Cortex of kidney (tissue), 1 donor: ENCODE data around the gene PRM2.
"Not testable (repeated sequence)": the region's sequence is repeated elsewhere in the genome, so short reads cannot be mapped to it uniquely, and the experiment has no call there.

Experiments
- DNase-seq: peaks from one replicate; lab custom pipeline; 2025; lab: John Stamatoyannopoulos, UW

Gene PRM2

DNA sequence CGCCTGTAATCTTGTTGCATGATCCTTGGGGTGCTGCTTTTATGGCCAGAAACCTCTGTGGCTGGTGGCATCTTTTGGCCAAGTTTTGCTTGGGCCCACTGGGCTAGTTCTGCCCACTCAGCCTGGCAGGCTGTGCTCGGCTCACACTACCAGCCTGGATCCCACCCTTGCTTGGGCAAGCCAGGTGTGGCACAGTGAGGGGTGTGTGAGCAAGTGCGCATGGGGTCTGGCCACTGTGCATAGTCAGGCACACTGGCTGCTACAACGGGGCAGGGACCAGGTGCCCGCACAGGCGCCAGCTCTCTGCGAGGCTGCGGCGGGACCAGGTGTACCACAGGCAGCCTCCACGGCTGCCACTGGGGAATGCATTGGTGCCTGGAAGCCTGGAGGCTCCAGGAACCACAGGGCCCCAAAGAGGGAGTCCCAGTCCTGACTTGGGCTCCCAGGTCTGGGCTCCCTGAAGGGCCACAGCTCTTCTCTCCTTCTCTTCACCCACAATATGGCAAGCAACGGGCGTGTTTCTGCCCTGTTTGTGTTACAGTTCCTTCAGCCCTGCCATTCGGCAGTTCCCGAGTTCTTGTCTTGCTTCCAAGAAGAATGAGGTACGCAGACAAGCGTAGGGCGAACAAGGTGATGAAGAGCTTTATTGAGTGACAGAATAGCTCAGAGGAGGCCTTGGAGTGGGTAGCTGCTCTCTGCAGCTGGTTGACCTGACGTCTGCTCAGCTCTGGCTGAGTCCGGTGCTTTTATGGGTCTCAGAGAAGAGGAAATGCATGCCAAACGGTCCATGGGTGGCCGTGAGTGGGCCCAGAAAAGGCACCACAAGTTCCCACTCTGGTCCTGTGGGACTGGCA, 31.6 kb upstream of the PRM2 start:
- no peak for DNase-seq

DNA sequence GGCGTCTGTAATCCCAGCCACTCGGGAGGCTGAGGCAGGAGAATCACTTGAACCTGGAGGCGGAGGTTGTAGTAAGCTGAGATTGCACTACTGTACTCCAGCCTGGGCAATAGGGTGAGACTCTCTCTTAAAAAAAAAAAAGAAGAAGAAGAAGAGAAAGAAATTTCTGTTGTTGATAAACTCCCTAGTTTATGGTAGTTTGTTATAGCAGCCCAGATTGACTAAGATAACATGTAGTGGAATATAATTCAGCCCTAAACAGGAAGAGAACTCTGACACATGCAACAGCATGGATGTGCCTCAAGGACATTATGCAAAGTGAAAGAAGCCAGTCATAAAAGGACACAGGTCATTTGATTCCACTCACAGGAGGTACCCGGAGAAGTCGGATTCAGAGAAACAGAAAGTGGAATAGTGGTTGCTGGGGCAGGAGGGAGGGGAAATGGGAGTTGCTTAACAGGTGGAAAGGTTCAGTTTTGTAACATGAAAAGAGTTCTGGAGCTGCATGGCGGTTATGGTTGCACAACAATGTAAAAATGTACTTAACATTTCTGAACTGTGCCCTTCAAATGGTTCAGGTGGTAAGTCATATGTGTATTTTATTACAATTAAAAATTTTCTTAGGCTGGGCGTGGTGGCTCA, 30.8 kb upstream of the PRM2 start:
- no peak for DNase-seq

DNA sequence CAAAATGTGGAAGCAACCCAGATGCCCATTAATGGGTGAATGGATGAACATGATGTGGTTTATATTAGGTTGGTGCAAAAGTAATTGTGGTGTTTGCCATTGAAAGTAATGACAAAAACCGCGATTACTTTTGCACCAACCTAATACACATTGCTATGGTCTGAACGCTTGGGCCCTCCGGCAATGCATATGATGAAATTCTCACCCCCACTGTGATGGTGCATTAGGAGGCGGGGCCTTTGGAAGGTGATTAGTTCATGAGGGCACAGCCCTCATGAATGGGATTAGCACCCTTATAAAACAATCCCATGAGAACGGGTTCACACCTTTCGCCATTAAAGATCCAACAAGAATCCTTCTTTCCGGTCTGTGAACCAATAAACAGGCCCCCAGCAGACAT, 30.1 kb upstream of the PRM2 start:
- DNase-seq: no peak

DNA sequence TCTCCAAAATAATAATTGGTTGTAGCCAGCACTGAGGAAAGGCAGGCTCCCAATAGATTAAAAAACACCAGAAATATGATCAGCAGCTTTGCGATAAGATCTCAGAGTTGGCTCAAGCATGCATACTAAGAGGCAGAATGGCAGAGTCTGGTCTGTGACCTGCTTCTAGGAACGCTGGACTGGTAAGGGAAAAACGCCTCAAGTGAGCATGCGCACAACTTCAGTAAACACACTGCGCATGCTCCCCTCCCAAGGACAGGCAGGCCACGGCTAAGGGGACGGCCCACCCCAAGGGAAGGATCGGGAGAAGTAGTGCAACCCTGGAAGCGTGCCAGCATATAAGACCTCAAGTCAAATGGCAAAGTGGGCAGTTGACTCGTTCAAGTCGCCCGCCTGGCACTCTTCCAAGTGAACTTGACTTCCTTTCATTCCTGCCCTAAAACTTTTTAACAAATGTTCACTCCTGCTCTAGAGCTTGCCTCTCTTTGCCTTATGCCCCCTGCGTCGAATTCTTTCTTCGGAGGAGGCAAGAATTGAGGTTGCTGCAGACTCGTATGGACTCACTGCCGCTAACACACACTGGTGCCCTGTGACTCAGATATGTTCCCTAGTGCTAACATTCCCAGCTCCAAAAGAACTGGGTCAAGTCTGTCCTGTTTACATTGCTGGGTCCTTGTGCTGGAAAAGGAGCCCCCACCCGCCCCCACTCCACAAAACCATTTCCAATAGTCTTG, 27.3 kb upstream of the PRM2 start:
- DNase-seq: no peak

GRCh38 chr16:11302977-11303376, 26.7 kb upstream of the PRM2 start:
- no peak for DNase-seq

GRCh38 chr16:11301645-11302501, 25.6 kb upstream of the PRM2 start:
- DNase-seq: no peak

- no peak for DNase-seq
Measured at GRCh38 chr16:11300560-11300892, 24.2 kb upstream of the PRM2 start.

GRCh38 chr16:11299865-11300559, 23.7 kb upstream of the PRM2 start:
- no peak for DNase-seq

- DNase-seq: not testable (repeated sequence)
Measured at GRCh38 chr16:11298950-11299547, 22.8 kb upstream of the PRM2 start.

- DNase-seq: no peak
Measured at GRCh38 chr16:11298143-11298900, 22.0 kb upstream of the PRM2 start.

DNA sequence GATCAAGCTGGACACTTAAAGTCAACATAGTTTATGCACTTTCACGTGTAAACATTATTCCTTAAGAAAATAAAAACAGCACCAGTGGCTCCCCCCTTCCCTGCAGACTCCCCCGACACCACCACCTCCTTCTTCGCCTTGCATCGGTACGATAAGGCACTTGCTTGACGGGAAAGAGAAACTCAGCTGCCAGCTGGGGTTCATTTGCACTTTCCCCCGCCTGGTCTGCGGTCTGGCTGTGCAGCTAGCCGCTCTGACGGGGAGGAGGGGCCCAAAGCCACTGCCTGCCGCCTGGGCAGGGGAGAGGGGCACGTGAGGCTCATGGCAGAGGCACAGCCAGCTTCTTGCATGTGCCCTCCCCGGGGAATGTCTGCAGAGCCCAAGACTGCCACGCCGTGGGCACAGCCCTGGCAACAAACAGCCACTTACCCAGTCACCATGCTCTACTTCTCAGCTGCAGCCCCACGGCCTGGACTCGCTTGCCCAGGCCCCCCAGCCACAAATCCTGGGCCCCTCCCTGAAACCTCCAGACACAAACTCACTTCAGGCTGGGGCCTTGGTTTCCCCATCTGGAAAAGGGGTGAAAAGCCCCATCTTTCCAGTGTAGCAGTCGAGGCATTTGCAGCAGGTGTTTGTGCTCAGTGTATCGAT, 21.3 kb upstream of the PRM2 start:
- DNase-seq: no peak

- no peak for DNase-seq
Measured at GRCh38 chr16:11296706-11297491, 20.6 kb upstream of the PRM2 start.

GRCh38 chr16:11296351-11296705, 20.0 kb upstream of the PRM2 start:
- DNase-seq: no peak

DNA sequence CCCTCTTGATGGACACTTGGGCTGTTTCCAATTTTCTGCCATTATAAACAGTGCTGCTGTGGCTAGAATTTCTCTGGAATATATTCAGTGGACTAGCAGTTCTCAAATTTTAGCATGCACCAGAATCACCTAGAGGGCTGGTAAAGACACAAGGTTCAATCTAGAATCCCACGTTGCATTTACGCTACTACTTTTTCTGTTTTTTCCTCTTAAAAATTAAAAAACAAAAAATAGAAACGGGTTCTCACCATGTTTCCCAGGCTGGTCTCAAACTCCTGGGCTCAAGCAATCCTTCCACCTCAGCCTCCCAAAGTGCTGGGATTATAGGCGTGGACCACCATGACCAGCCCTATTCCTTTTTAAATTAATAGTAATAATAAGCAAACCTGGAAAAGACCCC, 19.4 kb upstream of the PRM2 start:
- no peak for DNase-seq

- no peak for DNase-seq
Measured at GRCh38 chr16:11292076-11292748, 15.9 kb upstream of the PRM2 start.

GRCh38 chr16:11291091-11291703, 14.9 kb upstream of the PRM2 start:
- no peak for DNase-seq

DNA sequence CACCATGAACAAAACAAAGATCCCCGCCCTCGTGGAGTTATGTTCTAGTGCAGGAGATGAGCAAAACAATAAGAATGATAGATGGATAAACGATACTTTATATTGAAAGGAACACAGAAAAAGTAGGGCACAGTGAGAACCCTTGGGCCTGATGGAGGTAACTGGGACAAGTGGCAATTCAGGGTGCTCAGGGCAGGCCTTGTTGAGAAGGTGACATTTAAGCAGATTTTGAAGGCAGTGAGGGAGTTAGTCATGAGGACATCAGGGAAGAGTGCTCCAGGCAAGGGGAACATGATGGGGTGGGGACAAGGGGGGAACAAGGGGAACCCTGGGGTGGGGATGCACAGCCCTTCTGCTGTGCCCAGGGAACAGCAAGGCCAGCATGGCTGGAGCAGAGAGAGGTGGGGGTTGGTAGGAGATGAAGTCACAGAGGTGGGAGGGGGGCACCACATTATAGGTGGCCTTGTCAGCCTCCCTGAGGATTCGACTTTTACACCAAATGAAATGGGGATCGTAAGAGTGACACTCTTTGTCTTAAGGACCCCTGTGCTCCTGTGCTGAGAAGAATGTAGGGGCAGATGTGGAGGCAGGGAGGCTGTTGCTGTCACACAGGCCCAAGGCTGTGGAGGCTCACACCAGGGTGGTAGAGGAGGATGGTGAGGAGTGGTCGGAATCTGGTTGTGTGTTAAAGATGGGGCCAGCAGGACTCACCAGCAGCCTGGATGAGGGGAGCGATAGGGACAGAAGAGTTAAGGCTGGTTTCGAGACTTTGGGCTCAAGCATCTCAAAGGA, 14.0 kb upstream of the PRM2 start:
- DNase-seq: no peak
